ENCODE measurements around the gene PES1.
"Not testable (repeated sequence)": the region's sequence is repeated elsewhere in the genome, so short reads cannot be mapped to it uniquely, and the experiment has no call there.

Gene PES1

DNA sequence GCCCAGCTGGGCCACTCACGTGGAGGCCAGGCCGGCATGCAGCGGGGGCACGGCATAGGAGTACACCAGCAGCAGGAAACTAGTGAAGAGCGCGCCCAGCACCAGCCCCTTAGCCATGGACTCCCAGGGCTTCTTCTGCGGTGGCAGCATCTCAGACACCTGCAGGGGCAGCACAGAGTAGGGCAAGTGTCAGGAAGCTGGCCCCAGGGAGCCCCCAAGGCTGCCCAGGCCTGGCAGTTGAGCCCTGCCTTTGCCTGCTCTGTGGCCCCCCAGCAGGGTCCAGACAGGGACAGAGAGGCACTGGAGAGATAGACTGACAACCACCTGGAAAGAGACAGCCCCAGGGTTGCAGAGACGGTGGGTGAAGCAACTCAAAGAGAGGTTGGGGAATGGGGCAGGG is 34.5 kb downstream of the PES1 start:
- H3K27ac ChIP-seq (ENCODE audit: insufficient read depth in 1 of 2, low read depth in 1 of 2, low read length in 2 of 2, poor library complexity in 1 of 2, severe bottlenecking in 2 of 2) = no peak overlapping the region
- H3K36me3 ChIP-seq (ENCODE audit: control insufficient read depth in 4 of 4, insufficient read depth in 4 of 4, low read length in 3 of 4) = no peaks in the 10 kb centered on the region
- ChIA-PET POLR2A (no interaction called here), CTCF (no interaction called here)
- no peaks in the 10 kb centered on the region for H3K4me1 ChIP-seq (ENCODE audit: control extremely low read depth in 1 of 4, control insufficient read depth in 4 of 4, insufficient read depth in 4 of 4, low read length in 3 of 4)
- H3K9me3 ChIP-seq (ENCODE audit: control extremely low read depth in 1 of 5, control insufficient read depth in 4 of 5, insufficient read depth in 2 of 5, low read depth in 1 of 5, low read length in 4 of 5) = no peaks in the 10 kb centered on the region
- H3K27me3 ChIP-seq (replicated peaks in 2 of 5; ENCODE audit: control insufficient read depth in 4 of 5, insufficient read depth in 5 of 5, low read length in 4 of 5) = peaks cover 0 to 2% (median 0%) of the 10 kb centered on the region in 5 experiments
- WGBS (ENCODE audit: insufficient coverage) = 91% methylated on average over 7 of the region's 8 CpGs
- no peak for DNase-seq
- no peak overlapping the region for H3K4me3 ChIP-seq (ENCODE audit: control insufficient read depth in 1 of 7, extremely low read depth in 1 of 7, insufficient read depth in 4 of 7, low read depth in 2 of 7, low read length in 6 of 7)

DNA sequence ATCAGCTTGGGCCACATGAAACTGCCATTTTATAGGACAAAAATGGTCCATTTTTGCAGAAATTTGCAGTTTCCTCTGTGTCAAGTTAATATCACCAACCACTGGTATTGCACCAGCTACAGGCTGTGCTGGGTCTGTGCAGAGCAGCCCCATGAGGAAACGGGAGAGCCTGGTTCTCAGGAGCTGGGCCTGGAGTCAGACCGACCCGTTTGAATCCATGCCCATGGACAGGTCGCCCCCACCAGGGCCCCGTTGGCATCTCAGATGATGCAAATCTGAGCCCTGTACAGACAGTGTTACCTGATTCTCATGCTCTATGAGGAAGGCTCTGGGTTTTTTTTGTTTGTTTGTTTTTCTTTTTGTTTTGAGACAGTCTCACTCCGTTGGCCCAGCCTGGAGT is 35.3 kb downstream of the PES1 start:
- Histone ChIP-seq H3K4me3 (ENCODE audit: control insufficient read depth in 1 of 7, extremely low read depth in 1 of 7, insufficient read depth in 4 of 7, low read depth in 2 of 7, low read length in 6 of 7) (no peak overlapping the region), H3K36me3 (ENCODE audit: control insufficient read depth in 4 of 4, insufficient read depth in 4 of 4, low read length in 3 of 4) (no peaks in the 10 kb centered on the region), H3K27me3 (replicated peaks in 2 of 5; ENCODE audit: control insufficient read depth in 4 of 5, insufficient read depth in 5 of 5, low read length in 4 of 5) (no peaks in the 10 kb centered on the region), H3K27ac (ENCODE audit: insufficient read depth in 1 of 2, low read depth in 1 of 2, low read length in 2 of 2, poor library complexity in 1 of 2, severe bottlenecking in 2 of 2) (no peak overlapping the region), H3K4me1 (ENCODE audit: control extremely low read depth in 1 of 4, control insufficient read depth in 4 of 4, insufficient read depth in 4 of 4, low read length in 3 of 4) (no peaks in the 10 kb centered on the region), H3K9me3 (ENCODE audit: control extremely low read depth in 1 of 5, control insufficient read depth in 4 of 5, insufficient read depth in 2 of 5, low read depth in 1 of 5, low read length in 4 of 5) (no peaks in the 10 kb centered on the region)
- ChIA-PET POLR2A (no interaction called here), CTCF (no interaction called here)
- WGBS (ENCODE audit: insufficient coverage) = 100% methylated on average over 3 of the region's 6 CpGs
- DNase-seq = no peak

DNA sequence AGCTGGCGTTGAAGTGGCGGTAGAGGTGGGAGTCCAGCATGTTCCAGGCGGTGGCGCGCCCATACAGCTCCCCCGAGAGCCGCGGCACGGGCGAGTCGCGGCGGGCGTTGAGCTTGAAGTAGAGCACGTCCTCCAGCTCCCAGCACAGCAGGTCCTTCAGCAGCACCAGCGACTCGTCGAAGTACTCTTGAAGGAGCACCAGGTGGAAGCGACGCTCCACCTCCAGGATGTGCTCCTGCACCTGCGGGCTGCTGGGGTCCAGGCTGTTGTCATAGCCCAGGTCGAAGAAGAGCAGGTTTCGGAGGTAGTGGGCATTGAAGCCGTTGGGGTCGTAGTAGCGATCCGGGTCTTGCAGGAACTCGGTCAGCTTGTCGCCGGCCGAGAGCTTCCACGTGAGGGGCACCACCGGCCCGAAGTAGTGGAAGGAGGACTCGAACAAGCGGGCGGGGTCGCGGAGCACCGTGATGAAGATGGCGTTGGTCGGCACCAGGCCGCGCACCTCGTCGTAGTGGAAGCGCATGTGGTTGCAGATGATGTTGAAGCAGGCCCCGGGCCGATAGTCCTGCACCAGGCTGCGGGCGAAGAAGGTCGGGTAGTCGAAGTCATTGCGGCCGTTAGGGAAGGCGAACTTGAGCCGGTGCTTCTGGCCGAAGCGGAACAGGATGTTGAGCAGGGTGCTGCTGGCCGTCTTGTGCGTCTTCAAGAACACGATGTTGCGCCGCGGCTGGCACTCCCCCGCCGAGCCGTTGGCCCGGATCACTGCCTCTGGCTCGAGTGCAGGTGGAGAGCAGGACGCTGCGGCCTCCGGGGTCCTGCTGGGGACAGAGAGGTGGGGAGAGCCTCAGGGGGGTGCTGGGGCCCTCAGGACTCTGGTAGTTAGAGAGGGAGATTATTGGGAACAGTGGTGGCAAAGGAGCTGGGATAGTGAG is 36.2 kb downstream of the PES1 start:
- ChIA-PET POLR2A (no interaction called here), CTCF (no interaction called here)
- no peaks in the 10 kb centered on the region for H3K36me3 ChIP-seq (ENCODE audit: control insufficient read depth in 4 of 4, insufficient read depth in 4 of 4, low read length in 3 of 4)
- 97% methylated on average over 68 of the region's 73 CpGs for WGBS (ENCODE audit: insufficient coverage)
- no peak overlapping the region for H3K4me3 ChIP-seq (ENCODE audit: control insufficient read depth in 1 of 7, extremely low read depth in 1 of 7, insufficient read depth in 4 of 7, low read depth in 2 of 7, low read length in 6 of 7)
- H3K9me3 ChIP-seq (ENCODE audit: control extremely low read depth in 1 of 5, control insufficient read depth in 4 of 5, insufficient read depth in 2 of 5, low read depth in 1 of 5, low read length in 4 of 5) = no peaks in the 10 kb centered on the region
- peaks cover 0 to 2% (median 0%) of the 10 kb centered on the region in 5 experiments for H3K27me3 ChIP-seq (replicated peaks in 2 of 5; ENCODE audit: control insufficient read depth in 4 of 5, insufficient read depth in 5 of 5, low read length in 4 of 5)
- H3K4me1 ChIP-seq (ENCODE audit: control extremely low read depth in 1 of 4, control insufficient read depth in 4 of 4, insufficient read depth in 4 of 4, low read length in 3 of 4) = no peaks in the 10 kb centered on the region
- H3K27ac ChIP-seq (ENCODE audit: insufficient read depth in 1 of 2, low read depth in 1 of 2, low read length in 2 of 2, poor library complexity in 1 of 2, severe bottlenecking in 2 of 2) = no peak overlapping the region
- DNase-seq = peak in 1 of 3 donors; percentile 9

DNA sequence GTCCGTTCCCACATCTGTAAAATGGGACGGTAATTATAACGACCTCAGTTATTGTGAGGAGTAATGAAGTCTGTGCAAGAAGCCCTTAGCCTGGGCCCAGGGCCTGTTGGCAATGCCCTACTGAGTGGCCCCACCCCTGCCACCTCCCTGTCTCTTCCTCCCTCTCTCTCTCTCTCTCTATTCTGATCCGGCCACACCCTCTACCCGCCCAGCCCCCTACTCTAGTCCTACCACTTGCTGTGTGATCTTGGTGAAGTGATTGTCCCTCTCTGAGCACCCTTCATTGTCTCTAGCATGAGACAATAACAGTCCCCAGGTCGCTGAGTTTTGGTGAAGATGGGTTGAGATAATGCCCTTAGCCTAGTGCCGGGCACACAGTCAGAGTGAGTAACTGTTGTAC is 37.7 kb downstream of the PES1 start:
- Histone ChIP-seq H3K27me3 (replicated peaks in 2 of 5; ENCODE audit: control insufficient read depth in 4 of 5, insufficient read depth in 5 of 5, low read length in 4 of 5) (peaks cover 0 to 2% (median 0%) of the 10 kb centered on the region in 5 experiments), H3K36me3 (ENCODE audit: control insufficient read depth in 4 of 4, insufficient read depth in 4 of 4, low read length in 3 of 4) (no peaks in the 10 kb centered on the region), H3K27ac (ENCODE audit: insufficient read depth in 1 of 2, low read depth in 1 of 2, low read length in 2 of 2, poor library complexity in 1 of 2, severe bottlenecking in 2 of 2) (no peak overlapping the region), H3K4me3 (ENCODE audit: control insufficient read depth in 1 of 7, extremely low read depth in 1 of 7, insufficient read depth in 4 of 7, low read depth in 2 of 7, low read length in 6 of 7) (no peak overlapping the region), H3K9me3 (ENCODE audit: control extremely low read depth in 1 of 5, control insufficient read depth in 4 of 5, insufficient read depth in 2 of 5, low read depth in 1 of 5, low read length in 4 of 5) (no peaks in the 10 kb centered on the region), H3K4me1 (ENCODE audit: control extremely low read depth in 1 of 4, control insufficient read depth in 4 of 4, insufficient read depth in 4 of 4, low read length in 3 of 4) (no peaks in the 10 kb centered on the region)
- WGBS (ENCODE audit: insufficient coverage) = 100% methylated on average over 1 of the region's 7 CpGs
- ChIA-PET POLR2A (no interaction called here), CTCF (no interaction called here)
- DNase-seq = no peak

DNA sequence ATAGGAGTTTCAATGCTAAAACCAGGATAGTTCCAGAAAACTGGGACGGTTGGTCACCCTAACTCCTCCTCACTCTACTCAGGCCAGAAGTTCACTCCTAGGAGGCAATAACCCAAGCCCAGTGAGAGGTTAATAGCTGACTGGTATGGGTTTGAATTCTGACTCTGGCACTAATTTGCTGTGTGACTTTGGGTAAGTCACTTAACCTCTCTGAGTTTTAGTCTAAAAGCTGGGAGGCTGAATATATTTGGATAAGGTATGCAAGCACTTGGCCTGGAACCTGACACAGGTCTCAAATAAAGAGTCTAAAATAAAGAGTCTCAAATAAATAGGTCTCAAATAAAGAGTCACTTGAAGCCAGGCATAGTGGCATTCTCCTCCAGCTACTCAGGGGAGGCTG is 39.0 kb downstream of the PES1 start:
- DNase-seq = no peak
- WGBS (ENCODE audit: insufficient coverage) = 100% methylated on average over 1 of the region's 1 CpG
- H3K36me3 ChIP-seq (ENCODE audit: control insufficient read depth in 4 of 4, insufficient read depth in 4 of 4, low read length in 3 of 4) = no peaks in the 10 kb centered on the region
- peaks cover 0 to 2% (median 0%) of the 10 kb centered on the region in 5 experiments for H3K27me3 ChIP-seq (replicated peaks in 2 of 5; ENCODE audit: control insufficient read depth in 4 of 5, insufficient read depth in 5 of 5, low read length in 4 of 5)
- H3K4me3 ChIP-seq (ENCODE audit: control insufficient read depth in 1 of 7, extremely low read depth in 1 of 7, insufficient read depth in 4 of 7, low read depth in 2 of 7, low read length in 6 of 7) = no peak overlapping the region
- no peaks in the 10 kb centered on the region for H3K9me3 ChIP-seq (ENCODE audit: control extremely low read depth in 1 of 5, control insufficient read depth in 4 of 5, insufficient read depth in 2 of 5, low read depth in 1 of 5, low read length in 4 of 5)
- H3K27ac ChIP-seq (ENCODE audit: insufficient read depth in 1 of 2, low read depth in 1 of 2, low read length in 2 of 2, poor library complexity in 1 of 2, severe bottlenecking in 2 of 2) = no peak overlapping the region
- ChIA-PET POLR2A (interaction anchor here (0.5 kb wide), 1 partner anchor 36 kb away, joined by 3 read pairs; no protein-coding TSS in a partner anchor), CTCF (interaction anchor here (0.7 to 1.2 kb wide), 2 partner anchors 9 to 76 kb away, joined by 3 read pairs; no protein-coding TSS in a partner anchor)
- H3K4me1 ChIP-seq (ENCODE audit: control extremely low read depth in 1 of 4, control insufficient read depth in 4 of 4, insufficient read depth in 4 of 4, low read length in 3 of 4) = no peaks in the 10 kb centered on the region

DNA sequence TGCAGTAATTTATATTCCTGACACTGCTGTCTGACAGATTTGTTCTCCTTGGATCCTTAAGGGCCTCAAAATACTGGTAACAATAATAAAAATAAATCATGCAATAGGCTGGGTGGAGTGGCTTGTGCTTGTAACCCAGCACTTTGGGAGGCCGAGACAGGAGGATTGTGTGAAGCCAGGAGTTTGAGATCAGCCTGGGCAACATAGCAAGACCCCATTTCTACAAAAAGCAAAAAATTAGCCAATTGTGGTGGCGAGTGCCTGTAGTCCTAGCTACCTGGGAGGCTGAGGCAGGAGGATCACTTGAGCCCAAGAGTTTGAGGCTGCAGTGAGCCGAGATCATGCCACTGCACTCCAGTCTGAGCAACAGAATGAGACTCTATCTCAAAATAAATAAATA is 39.9 kb downstream of the PES1 start:
- POLR2A ChIA-PET = interaction anchor here (0.6 kb wide), 1 partner anchor 14 kb away, joined by 3 read pairs; no protein-coding TSS in a partner anchor
- H3K4me1 ChIP-seq (ENCODE audit: control extremely low read depth in 1 of 4, control insufficient read depth in 4 of 4, insufficient read depth in 4 of 4, low read length in 3 of 4); CTCF ChIA-PET; H3K27me3 ChIP-seq (replicated peaks in 2 of 5; ENCODE audit: control insufficient read depth in 4 of 5, insufficient read depth in 5 of 5, low read length in 4 of 5); H3K27ac ChIP-seq (ENCODE audit: insufficient read depth in 1 of 2, low read depth in 1 of 2, low read length in 2 of 2, poor library complexity in 1 of 2, severe bottlenecking in 2 of 2); H3K36me3 ChIP-seq (ENCODE audit: control insufficient read depth in 4 of 4, insufficient read depth in 4 of 4, low read length in 3 of 4); DNase-seq; H3K4me3 ChIP-seq (ENCODE audit: control insufficient read depth in 1 of 7, extremely low read depth in 1 of 7, insufficient read depth in 4 of 7, low read depth in 2 of 7, low read length in 6 of 7); H3K9me3 ChIP-seq (ENCODE audit: control extremely low read depth in 1 of 5, control insufficient read depth in 4 of 5, insufficient read depth in 2 of 5, low read depth in 1 of 5, low read length in 4 of 5): not testable (repeated sequence)
- 100% methylated on average over 1 of the region's 3 CpGs for WGBS (ENCODE audit: insufficient coverage)

DNA sequence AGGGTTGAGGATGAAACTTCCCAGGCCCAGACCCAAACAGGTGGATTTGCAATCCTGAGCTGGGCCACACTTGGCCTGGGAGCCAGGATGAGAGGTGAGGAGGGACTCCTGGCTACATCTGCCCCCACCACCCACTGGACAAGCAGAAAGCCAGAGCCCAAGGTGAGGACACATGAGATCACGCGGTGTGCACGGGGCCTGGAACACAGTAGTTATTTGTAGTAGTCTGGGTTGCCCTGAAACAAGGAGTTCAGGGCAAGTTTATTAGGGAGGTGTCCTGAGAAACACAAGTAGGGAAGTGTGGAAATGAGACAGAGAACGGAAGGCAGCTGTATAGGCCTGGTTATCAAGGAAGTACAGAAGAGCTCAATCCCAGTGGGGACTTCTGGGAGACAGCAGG is 44.5 kb downstream of the PES1 start:
- no peak for DNase-seq
- ChIA-PET CTCF (no interaction called here), POLR2A (no interaction called here)
- Histone ChIP-seq H3K4me1 (ENCODE audit: control extremely low read depth in 1 of 4, control insufficient read depth in 4 of 4, insufficient read depth in 4 of 4, low read length in 3 of 4) (peaks cover 0 to 5% (median 2%) of the 10 kb centered on the region in 4 experiments), H3K9me3 (ENCODE audit: control extremely low read depth in 1 of 5, control insufficient read depth in 4 of 5, insufficient read depth in 2 of 5, low read depth in 1 of 5, low read length in 4 of 5) (no peaks in the 10 kb centered on the region), H3K27ac (ENCODE audit: insufficient read depth in 1 of 2, low read depth in 1 of 2, low read length in 2 of 2, poor library complexity in 1 of 2, severe bottlenecking in 2 of 2) (no peak overlapping the region), H3K36me3 (ENCODE audit: control insufficient read depth in 4 of 4, insufficient read depth in 4 of 4, low read length in 3 of 4) (no peaks in the 10 kb centered on the region), H3K4me3 (ENCODE audit: control insufficient read depth in 1 of 7, extremely low read depth in 1 of 7, insufficient read depth in 4 of 7, low read depth in 2 of 7, low read length in 6 of 7) (no peak overlapping the region), H3K27me3 (replicated peaks in 2 of 5; ENCODE audit: control insufficient read depth in 4 of 5, insufficient read depth in 5 of 5, low read length in 4 of 5) (peaks cover 0 to 23% (median 12%) of the 10 kb centered on the region in 5 experiments)
- 98% methylated on average over 4 of the region's 4 CpGs for WGBS (ENCODE audit: insufficient coverage)
